Keratinocyte (primary cell): ENCODE measurements around the gene DUSP2. TPM values are rescaled to one million over a fixed set of nuclear protein-coding genes. Genes with fewer than 3 reads are reported as not detected.

Experiments
- DNase-seq: peaks from one replicate; pipeline ENCODE4 v3.0.0-alpha.2; 2011; ENCODE audit warnings: low read depth, missing footprints, low spot score
- FAIRE-seq: peaks from 2 replicates; lab custom pipeline; 2011; peaks lifted over from hg19 to GRCh38; lab: Jason Lieb, UNC
- H2AFZ ChIP-seq: 2 replicates; pipeline ENCODE4 v1.6.0; 2012; ENCODE audit warnings: low read length, control low read depth, inconsistent platforms; ENCODE audit not compliant: control insufficient read depth
- H3K27ac ChIP-seq: 2 replicates; pipeline ENCODE4 v1.5.1; 2011; ENCODE audit warnings: low read length; ENCODE audit not compliant: control insufficient read depth, insufficient read depth
- H3K27me3 ChIP-seq: 3 replicates; pipeline ENCODE4 v1.6.0; 2011; ENCODE audit warnings: low read length; ENCODE audit not compliant: control insufficient read depth, insufficient read depth; ENCODE audit errors: extremely low read depth
- H3K36me3 ChIP-seq, 2 experiments: 2 replicates in 1 of 2; 3 replicates in 1 of 2; pipeline ENCODE4 v1.5.1; 2011; ENCODE audit warnings: low read length in 2 of 2, mild to moderate bottlenecking in 1 of 2; ENCODE audit not compliant: control insufficient read depth in 2 of 2, insufficient read depth in 2 of 2; ENCODE audit errors: extremely low read depth in 1 of 2
- H3K4me1 ChIP-seq: 3 replicates; pipeline ENCODE4 v1.5.1; 2011; ENCODE audit warnings: low read length; ENCODE audit not compliant: control insufficient read depth, insufficient read depth; ENCODE audit errors: extremely low read depth
- H3K4me2 ChIP-seq: 3 replicates; pipeline ENCODE4 v1.6.0; 2011; ENCODE audit warnings: low read depth, low read length; ENCODE audit not compliant: control insufficient read depth, insufficient read depth; ENCODE audit errors: extremely low read depth
- H3K4me3 ChIP-seq, 3 experiments: fragments of 200-600 bp in 1 of 3; sonication (generic) in 1 of 3; 2 replicates in 2 of 3; 3 replicates in 1 of 3; pipeline ENCODE4 v1.5.1; 2011 to 2016; ENCODE audit warnings: low read length in 3 of 3, mild to moderate bottlenecking in 3 of 3, control low read depth in 2 of 3, inconsistent platforms in 1 of 3, low read depth in 1 of 3, mixed read lengths in 1 of 3, mixed run types in 1 of 3, moderate library complexity in 1 of 3; ENCODE audit not compliant: control insufficient read depth in 2 of 3, insufficient read depth in 2 of 3; ENCODE audit errors: extremely low read depth in 1 of 3
- H3K79me2 ChIP-seq: 2 replicates; pipeline ENCODE4 v1.6.0; 2012; ENCODE audit warnings: low read length; ENCODE audit not compliant: control insufficient read depth, insufficient read depth
- H3K9ac ChIP-seq: 3 replicates; pipeline ENCODE4 v1.6.0; 2011; ENCODE audit warnings: low read length; ENCODE audit not compliant: control insufficient read depth, insufficient read depth; ENCODE audit errors: extremely low read depth
- H3K9me1 ChIP-seq: 3 replicates; pipeline ENCODE4 v1.6.0; 2011; ENCODE audit warnings: low read length; ENCODE audit not compliant: control insufficient read depth, insufficient read depth; ENCODE audit errors: extremely low read depth
- H3K9me3 ChIP-seq: 2 replicates; pipeline ENCODE4 v1.5.1; 2012; ENCODE audit warnings: low read depth, low read length; ENCODE audit not compliant: control insufficient read depth
- H4K20me1 ChIP-seq: 3 replicates; pipeline ENCODE4 v1.6.0; 2011; ENCODE audit warnings: low read length; ENCODE audit not compliant: control insufficient read depth, insufficient read depth; ENCODE audit errors: extremely low read depth
- CTCF ChIP-seq, 3 experiments: IDR thresholded peaks in 1 of 3; conservative IDR thresholded peaks in 1 of 3; optimal IDR thresholded peaks in 1 of 3; 2 replicates in 2 of 3; 3 replicates in 1 of 3; pipeline versions ENCODE3 to v1.5.1; 2011; ENCODE audit warnings: low read length in 3 of 3, mild to moderate bottlenecking in 3 of 3, moderate library complexity in 2 of 3, control low read depth in 1 of 3, inconsistent platforms in 1 of 3; ENCODE audit not compliant: insufficient read depth in 2 of 3; ENCODE audit errors: extremely low read depth in 1 of 3
- EZH2 ChIP-seq: IDR thresholded peaks from one replicate; pipeline ENCODE4 v1.6.1; 2012; ENCODE audit warnings: inconsistent platforms, mild to moderate bottlenecking, low read length, moderate library complexity
- dilution Hi-C: fragments of 300-500 bp; cut with MboI; formaldehyde crosslinking; loops from one replicate; pipeline ENCODE4 v1.7.0; 2020; ENCODE audit warnings: low sequenced_read_pairs; ENCODE audit not compliant: extremely low pct_ligation_motif_present
- polyA plus RNA-seq, 5 experiments: library from polyadenylated mRNA; depleted of rRNA in 3 of 5; stranded (reverse) in 3 of 5; stranded (forward) in 1 of 5; unstranded in 1 of 5; fragments of >200 nt; gene quantifications; 1 replicate in 1 of 5; 2 replicates in 3 of 5; 3 replicates in 1 of 5; pipeline versions ENCODE4 v1.2.1 to v1.2.3, GENCODE V29; 2011 to 2012; ENCODE audit warnings: missing spikeins in 2 of 5, low read depth in 1 of 5, low replicate concordance in 1 of 5

The DUSP2 gene
- polyA plus RNA-seq, 1 donor (not counting 4 experiments of a cell fraction or from before 2014, with no cell fraction given), result 1.2 TPM

GRCh38 chr2:96151595-96152303 is 6.5 kb upstream of the DUSP2 start:
- dilution Hi-C loops, result no loop called here
- peaks cover 9% of the 10 kb centered on the region for H3K27me3 ChIP-seq
- no peak overlapping the region for H3K4me3 ChIP-seq
- no peak overlapping the region for H2AFZ ChIP-seq
- no peak overlapping the region for H3K9ac ChIP-seq
- H3K4me2 ChIP-seq, result no peak overlapping the region
- H3K27ac ChIP-seq, result no peak overlapping the region
- H3K9me1 ChIP-seq, result no peaks in the 10 kb centered on the region
- FAIRE-seq (no peak), DNase-seq (no peak)
- H4K20me1 ChIP-seq, result no peaks in the 10 kb centered on the region
- no peaks in the 10 kb centered on the region for H3K79me2 ChIP-seq
- peaks cover 20% of the 10 kb centered on the region for H3K4me1 ChIP-seq
- TF ChIP-seq EZH2 (no peak), CTCF (optimal IDR thresholded peaks at IDR 0.05 in 1 of 3, IDR thresholded peaks at IDR 0.05 in 1 of 3, conservative IDR thresholded peaks at IDR 0.05 in 1 of 3; ENCODE audit: extremely low read depth in 1 of 3, insufficient read depth in 2 of 3, low read length in 3 of 3) (no peak)
- H3K9me3 ChIP-seq, result no peaks in the 10 kb centered on the region
- no peaks in the 10 kb centered on the region for H3K36me3 ChIP-seq

GRCh38 chr2:96150791-96151594 is 5.8 kb upstream of the DUSP2 start:
- no peaks in the 10 kb centered on the region for H3K9me1 ChIP-seq
- DNase-seq, result no peak
- H3K4me3 ChIP-seq, result no peak overlapping the region
- H3K9me3 ChIP-seq, result no peaks in the 10 kb centered on the region
- H3K4me2 ChIP-seq, result no peak overlapping the region
- no peak for TF ChIP-seq EZH2
- TF ChIP-seq CTCF (optimal IDR thresholded peaks at IDR 0.05 in 1 of 3, IDR thresholded peaks at IDR 0.05 in 1 of 3, conservative IDR thresholded peaks at IDR 0.05 in 1 of 3; ENCODE audit: extremely low read depth in 1 of 3, insufficient read depth in 2 of 3, low read length in 3 of 3), result no peak
- H2AFZ ChIP-seq, result no peak overlapping the region
- dilution Hi-C loops, result no loop called here
- H4K20me1 ChIP-seq, result no peaks in the 10 kb centered on the region
- no peaks in the 10 kb centered on the region for H3K79me2 ChIP-seq
- no peak overlapping the region for H3K27ac ChIP-seq
- peaks cover 5% of the 10 kb centered on the region for H3K27me3 ChIP-seq
- H3K36me3 ChIP-seq, result no peaks in the 10 kb centered on the region
- no peak for FAIRE-seq
- H3K9ac ChIP-seq, result no peak overlapping the region
- peaks cover 27% of the 10 kb centered on the region for H3K4me1 ChIP-seq
